HepG2 (cell line): ENCODE measurements around the gene ABCD4. TPM values are rescaled to one million over a fixed set of nuclear protein-coding genes. Genes with fewer than 3 reads are reported as not detected.

ENCODE experiments used
- DR1 ChIP-seq: sonication (generic); formaldehyde crosslinking; IDR thresholded peaks from 2 replicates; pipeline ENCODE4 v1.8.0; 2021; ENCODE audit warnings: mild to moderate bottlenecking, missing genetic modification reagents, inconsistent platforms
- HCFC1 ChIP-seq: fragments of 150-350 bp; IDR thresholded peaks from 2 replicates; pipeline ENCODE4 v1.6.1; 2014; ENCODE audit warnings: low read depth, low read length
- MXD3 ChIP-seq: IDR thresholded peaks from 2 replicates; pipeline ENCODE4 v1.6.1; 2016; ENCODE audit warnings: mild to moderate bottlenecking, missing biosample characterization, missing genetic modification reagents
- MYC ChIP-seq: sonication (generic); formaldehyde crosslinking; IDR thresholded peaks from 2 replicates; pipeline ENCODE4 v1.9.0; 2021; ENCODE audit warnings: missing genetic modification reagents, borderline replicate concordance
- PHF20 ChIP-seq: sonication (generic); formaldehyde crosslinking; IDR thresholded peaks from 2 replicates; pipeline ENCODE4 v1.5.0; 2020; ENCODE audit warnings: mild to moderate bottlenecking, missing genetic modification reagents
- PHF21A ChIP-seq: sonication (generic); formaldehyde crosslinking; IDR thresholded peaks from 2 replicates; pipeline ENCODE4 v1.5.0; 2020; ENCODE audit warnings: mild to moderate bottlenecking, missing genetic modification reagents
- PHF8 ChIP-seq: sonication (generic); formaldehyde crosslinking; IDR thresholded peaks from 2 replicates; pipeline ENCODE4 v1.5.0; 2020; ENCODE audit warnings: missing genetic modification reagents
- POLR2A ChIP-seq, 2 experiments: IDR thresholded peaks; 2 replicates each; pipeline ENCODE4 v1.6.1; 2011; ENCODE audit warnings: low read depth in 2 of 2, low read length in 2 of 2, mild to moderate bottlenecking in 1 of 2, moderate library complexity in 1 of 2; ENCODE audit not compliant: insufficient read depth in 1 of 2
- PRDM4 ChIP-seq: sonication (generic); formaldehyde crosslinking; IDR thresholded peaks from 2 replicates; pipeline ENCODE4 v1.9.0; 2021; ENCODE audit warnings: missing genetic modification reagents, borderline replicate concordance
- RBFOX2 ChIP-seq: fragments of 200-400 bp; formaldehyde crosslinking; IDR thresholded peaks from 2 replicates; pipeline ENCODE4 v1.6.1; 2017; ENCODE audit warnings: low read depth, mild to moderate bottlenecking, low read length
- TFE3 ChIP-seq: IDR thresholded peaks from 2 replicates; pipeline ENCODE4 v1.6.1; 2016
- YY1 ChIP-seq: IDR thresholded peaks from 2 replicates; pipeline ENCODE4 v1.6.1; 2011; ENCODE audit warnings: low read length, low read depth, moderate library complexity, mild to moderate bottlenecking; ENCODE audit not compliant: insufficient read depth, insufficient replicate concordance
- ZBTB21 ChIP-seq: sonication (generic); formaldehyde crosslinking; IDR thresholded peaks from 2 replicates; pipeline ENCODE4 v1.4.0; 2020; ENCODE audit warnings: missing genetic modification reagents
- ZNF549 ChIP-seq: sonication (generic); formaldehyde crosslinking; IDR thresholded peaks from 2 replicates; pipeline ENCODE4 v1.5.0; 2020; ENCODE audit warnings: missing genetic modification reagents
- ZNF580 ChIP-seq: IDR thresholded peaks from 2 replicates; pipeline ENCODE4 v1.6.1; 2016; ENCODE audit warnings: low read depth, borderline replicate concordance
- ZNF607 ChIP-seq: sonication (generic); formaldehyde crosslinking; IDR thresholded peaks from 2 replicates; pipeline ENCODE4 v1.5.1; 2020; ENCODE audit warnings: missing genetic modification reagents, mild to moderate bottlenecking, borderline replicate concordance
- ZNF609 ChIP-seq: sonication (generic); formaldehyde crosslinking; IDR thresholded peaks from 2 replicates; pipeline ENCODE4 v1.4.0; 2020; ENCODE audit warnings: mild to moderate bottlenecking, missing genetic modification reagents, borderline replicate concordance
- polyA plus RNA-seq, 8 experiments: library from polyadenylated mRNA; depleted of rRNA in 3 of 8; stranded (reverse) in 7 of 8; unstranded in 1 of 8; fragments of >200 nt; fragmentation: Illumina TruSeq in 4 of 8; extraction: Trizol in 4 of 8; gene quantifications; 2 replicates each; pipeline versions ENCODE4 v1.2.1 to v1.2.3, GENCODE V29; 2011 to 2016; ENCODE audit warnings: low read depth in 4 of 8, missing spikeins in 1 of 8, mixed read lengths in 1 of 8; ENCODE audit not compliant: insufficient read depth in 1 of 8
- total RNA-seq, 5 experiments: library from RNA; depleted of rRNA; stranded (reverse); fragments of >200 nt; fragmentation: Illumina TruSeq; extraction: Trizol; gene quantifications; 2 replicates each; pipeline ENCODE4 v1.2.3, GENCODE V29; 2016; ENCODE audit warnings: low read depth in 1 of 5

ABCD4 gene
- total and polyA plus RNA-seq, 2 of the 13 experiments (the other 11 are each of a cell fraction or from before 2014, with no cell fraction given) = 47.5 to 50.5 TPM

DNA sequence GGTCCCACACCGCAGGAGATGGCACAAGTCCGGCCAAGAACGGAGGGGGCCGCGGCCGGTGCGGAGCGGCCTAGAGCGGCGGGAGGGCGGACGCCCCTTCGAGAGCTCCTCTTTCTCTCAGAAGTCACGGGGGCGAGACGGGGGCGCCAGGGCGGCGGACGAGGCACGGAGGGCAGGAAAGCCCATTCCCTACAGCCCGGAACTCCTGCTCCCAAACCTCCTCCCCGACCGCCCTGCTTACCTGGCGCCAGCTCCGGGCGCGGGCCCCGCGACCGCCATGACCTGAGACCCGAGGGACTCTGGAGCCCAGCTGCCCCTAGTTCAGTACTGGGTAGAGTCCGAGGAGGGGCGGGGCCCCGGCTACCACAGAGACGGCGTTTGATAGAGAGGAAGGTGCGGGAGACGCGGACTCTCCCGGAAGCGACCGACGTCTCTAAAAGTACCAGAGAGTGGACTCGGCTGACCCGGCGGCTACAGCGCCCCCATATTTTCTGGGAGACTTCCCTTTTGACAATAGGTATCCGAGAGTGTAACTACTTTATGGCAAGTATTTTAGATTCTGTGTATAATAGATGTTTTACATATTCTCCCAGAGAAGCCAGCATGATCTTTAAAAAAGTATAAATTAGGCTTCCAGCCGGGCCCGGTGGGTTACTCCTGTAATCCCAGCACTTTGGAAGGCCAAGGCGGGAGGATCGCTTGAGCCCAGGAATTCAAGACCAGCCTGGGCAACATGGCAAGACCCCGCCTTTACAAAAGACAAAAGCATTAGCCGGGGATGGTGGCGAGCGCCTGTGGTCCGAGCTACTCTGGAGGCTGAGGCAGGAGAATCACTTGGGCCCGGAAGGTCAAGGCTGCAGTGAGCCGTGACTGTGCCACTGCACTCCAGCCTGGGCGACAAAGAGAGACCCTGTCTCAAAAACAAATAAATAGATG, at the start of gene ABCD4 (continued):
- TF ChIP-seq ZNF609 (CRISPR knock-in tag) (peak; percentile 43; the same call in 1 of the 2 replicates), TFE3 (CRISPR knock-in tag) (0 out of 2 replicates have a peak, but pooled peaks have one; percentile 42), PHF20 (peak; percentile 86), PHF21A (CRISPR knock-in tag) (peak; percentile 45; the same call in 1 of the 2 replicates), PRDM4 (CRISPR knock-in tag) (no peak), RBFOX2 (peak; percentile 99), ZNF580 (peak; percentile 14; the same call in 1 of the 2 replicates), POLR2A (IDR thresholded peaks at IDR 0.05; ENCODE audit: insufficient read depth in 1 of 2, low read depth in 2 of 2, low read length in 2 of 2) (peak; percentile 97), PHF8 (CRISPR knock-in tag) (peak; percentile 99), MYC (peak; percentile 49; the same call in 1 of the 2 replicates), DR1 (CRISPR knock-in tag) (peak; percentile 88), MXD3 (peak; percentile 87), YY1 (peak; percentile 82), ZNF549 (no peak), ZNF607 (CRISPR knock-in tag) (peak; percentile 88; the same call in 1 of the 2 replicates), HCFC1 (peak; percentile 44; the same call in 1 of the 2 replicates), ZBTB21 (CRISPR knock-in tag) (no peak; the same call in 1 of the 2 replicates)
